AML-193 (cell line): ENCODE results near the gene BCL6.

ENCODE experiments used
- DNase-seq, 2 experiments: peaks; one replicate each; lab custom pipeline; 2025; lab: John Stamatoyannopoulos, UW

The BCL6 gene

DNA sequence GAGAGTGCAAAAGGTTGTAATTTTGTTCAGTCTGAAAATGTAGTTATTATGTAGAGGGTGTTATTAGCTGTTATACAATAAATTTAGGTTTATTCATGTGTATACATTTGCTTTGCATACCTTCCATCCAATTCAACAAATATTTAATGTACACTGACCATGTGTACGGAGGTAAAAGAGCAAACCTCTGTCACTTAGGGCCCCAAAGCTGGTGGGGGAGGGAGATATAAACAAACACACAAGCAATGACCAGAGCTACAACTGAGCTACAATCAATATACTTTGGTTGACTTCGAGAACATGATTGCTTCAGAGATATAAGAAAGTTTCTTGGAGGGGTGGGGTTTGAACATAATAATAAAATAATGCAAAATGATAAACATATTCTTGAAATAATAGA, 17.5 kb upstream of the BCL6 start:
- DNase-seq, result no peak

DNA sequence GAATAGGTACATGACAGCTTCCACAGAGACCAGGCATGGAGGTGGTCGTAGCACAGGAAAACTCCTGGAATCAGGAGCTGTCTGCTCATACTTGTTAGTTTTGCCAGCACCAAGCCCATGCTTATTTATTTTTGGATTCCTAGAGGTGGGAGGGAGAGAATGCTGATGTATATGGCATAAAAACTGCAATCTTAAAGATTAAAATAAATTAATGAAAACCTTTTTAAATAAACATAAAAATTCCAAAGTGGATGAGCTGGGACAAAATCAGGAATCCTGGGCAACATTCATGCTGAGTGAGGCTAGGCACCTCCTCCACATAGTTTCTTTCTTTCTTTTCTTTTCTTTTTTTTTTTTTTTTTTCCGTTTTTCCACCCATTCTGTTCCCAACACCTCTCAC, 14.3 kb upstream of the BCL6 start:
- no peak for DNase-seq

DNA sequence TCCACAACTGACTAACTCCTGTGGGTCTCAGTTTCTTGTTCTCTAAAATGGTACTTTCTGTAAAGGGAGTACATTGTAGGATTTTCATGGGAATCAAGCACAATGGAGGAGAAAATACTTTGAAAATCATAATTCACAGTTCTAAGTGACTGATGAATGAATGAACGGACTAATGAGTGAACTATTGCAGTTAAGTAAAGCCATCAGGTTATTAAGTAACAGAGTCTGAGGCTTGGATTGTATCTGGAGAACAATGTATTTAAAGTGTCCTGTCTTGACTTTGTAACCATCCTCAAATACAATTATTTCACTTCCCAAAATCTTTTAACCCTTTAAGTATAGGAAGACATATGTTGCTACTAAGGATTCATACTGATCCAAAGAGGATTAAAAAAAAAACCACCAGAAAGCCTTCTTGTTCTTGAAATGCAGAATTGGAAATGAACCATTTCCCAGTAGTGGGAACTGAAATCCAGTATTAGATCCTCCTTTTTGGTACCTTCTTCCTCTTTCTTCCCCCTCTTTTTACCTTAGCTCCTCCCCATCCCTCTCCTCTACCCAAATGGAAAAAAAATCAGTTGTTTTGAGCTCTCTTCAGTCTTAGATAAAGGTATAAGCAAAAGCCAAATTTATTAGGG, 13.2 kb upstream of the BCL6 start:
- no peak for DNase-seq

DNA sequence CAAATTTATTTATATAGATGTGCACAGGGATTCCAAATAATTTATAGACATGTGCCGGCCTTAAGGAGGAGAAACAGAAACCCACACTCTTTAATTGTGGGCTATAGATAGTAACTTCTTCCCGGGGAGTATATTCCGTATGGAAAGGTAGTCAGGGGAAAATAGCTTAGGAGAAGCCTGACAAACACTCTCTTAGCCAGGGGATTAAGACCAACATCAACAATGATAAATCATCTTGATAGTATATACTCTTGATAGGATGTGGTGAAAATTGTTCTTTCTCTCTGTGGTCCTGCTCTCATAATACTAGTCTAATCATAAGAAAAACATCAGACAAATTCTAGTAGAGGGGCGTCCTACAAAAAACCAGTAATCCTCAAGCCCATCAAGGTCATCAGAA, 8.2 kb upstream of the BCL6 start:
- no peak for DNase-seq

DNA sequence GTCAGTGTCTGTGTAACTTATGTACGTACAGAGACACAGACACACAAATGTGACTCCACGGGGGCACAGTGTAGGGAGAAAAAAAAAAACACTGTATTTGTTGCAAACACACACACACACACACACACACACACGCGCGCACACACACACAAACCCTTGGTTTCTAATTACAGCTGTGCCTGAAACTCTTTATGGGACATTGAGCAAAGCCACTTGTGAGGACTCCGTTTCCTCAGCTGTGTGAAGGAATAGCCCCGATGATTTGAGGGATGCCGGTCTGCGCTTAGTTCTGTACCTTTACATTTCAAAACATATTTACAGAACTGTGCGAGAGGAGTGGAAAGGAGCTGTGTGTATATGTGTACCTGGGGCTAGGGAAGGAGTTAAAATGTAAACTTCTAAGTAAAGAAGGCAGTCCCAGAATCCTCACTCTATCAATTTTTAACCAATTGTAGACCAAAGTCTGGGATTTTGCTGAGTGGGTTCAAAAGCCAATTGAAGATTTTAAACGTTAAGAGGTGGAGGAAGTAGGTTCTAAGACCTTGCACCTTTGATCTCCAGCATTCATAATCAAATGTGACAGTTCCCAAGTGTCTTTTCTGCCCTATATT, 5.3 kb upstream of the BCL6 start:
- no peak for DNase-seq

DNA sequence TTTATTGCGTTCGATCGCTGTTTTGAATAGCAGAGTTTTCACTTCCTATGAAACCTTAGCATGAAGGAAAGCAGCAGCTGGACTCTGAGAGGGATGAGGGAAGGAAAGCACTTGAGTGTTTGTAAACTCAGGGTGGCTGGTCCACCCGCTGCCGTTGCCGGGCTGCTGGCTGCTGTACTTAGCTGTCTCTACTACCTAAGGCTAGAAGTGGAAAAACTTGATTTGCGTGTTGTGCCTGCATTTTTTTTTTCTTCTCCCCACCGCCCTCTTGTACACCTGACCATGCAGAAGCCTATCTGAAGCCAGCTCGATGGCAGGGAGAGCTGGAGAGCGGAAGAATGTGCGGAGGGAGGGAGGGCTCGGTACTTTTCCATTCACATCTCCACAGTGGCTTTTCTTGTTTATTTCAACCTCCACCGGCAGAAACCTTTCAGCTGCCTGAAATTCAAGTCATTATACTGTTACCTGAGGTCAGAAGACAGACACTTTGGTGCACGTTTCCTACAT, 4.8 kb upstream of the BCL6 start:
- DNase-seq, result no peak

DNA sequence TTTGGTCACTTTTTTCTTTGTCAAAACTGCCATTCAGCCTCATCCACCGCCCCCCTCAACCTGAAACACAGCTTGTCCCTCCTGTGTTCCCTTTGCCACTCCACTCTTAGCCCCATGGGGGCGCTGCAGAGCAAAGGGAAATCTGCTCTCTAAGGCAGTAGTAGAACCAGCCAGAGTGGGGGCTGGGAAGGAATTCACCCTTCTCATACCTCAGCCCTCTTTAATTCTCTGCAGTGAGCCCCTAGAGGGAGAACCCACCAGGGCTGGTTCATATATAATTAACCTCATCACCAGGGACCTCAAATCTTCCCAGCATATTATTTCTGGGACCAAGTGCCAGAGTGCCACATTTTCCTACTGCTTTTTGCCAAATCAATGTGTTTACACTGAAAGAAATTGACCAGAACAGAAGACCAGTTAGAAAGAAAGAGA, 2.8 kb upstream of the BCL6 start:
- peak; percentile 63 to 82 for DNase-seq

DNA sequence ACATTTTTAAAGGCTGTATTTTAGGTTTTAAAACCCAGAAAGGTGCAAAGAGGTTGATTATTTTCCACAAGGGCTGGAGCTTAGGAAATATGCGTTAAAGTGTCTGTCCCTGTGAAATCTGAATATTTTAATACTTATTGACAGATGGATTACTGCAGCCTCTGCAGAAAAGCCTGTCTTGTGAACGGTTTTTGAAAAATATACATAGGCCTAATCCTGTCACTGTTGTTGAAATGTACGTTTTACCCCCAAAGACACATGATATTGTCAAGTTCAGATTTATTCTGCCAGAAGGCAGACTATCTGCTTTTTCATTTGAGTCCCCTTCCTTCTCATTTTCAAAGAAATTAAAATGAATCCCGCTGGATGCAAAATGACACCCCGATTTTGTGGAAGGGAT, 2.2 kb upstream of the BCL6 start:
- DNase-seq, result no peak

DNA sequence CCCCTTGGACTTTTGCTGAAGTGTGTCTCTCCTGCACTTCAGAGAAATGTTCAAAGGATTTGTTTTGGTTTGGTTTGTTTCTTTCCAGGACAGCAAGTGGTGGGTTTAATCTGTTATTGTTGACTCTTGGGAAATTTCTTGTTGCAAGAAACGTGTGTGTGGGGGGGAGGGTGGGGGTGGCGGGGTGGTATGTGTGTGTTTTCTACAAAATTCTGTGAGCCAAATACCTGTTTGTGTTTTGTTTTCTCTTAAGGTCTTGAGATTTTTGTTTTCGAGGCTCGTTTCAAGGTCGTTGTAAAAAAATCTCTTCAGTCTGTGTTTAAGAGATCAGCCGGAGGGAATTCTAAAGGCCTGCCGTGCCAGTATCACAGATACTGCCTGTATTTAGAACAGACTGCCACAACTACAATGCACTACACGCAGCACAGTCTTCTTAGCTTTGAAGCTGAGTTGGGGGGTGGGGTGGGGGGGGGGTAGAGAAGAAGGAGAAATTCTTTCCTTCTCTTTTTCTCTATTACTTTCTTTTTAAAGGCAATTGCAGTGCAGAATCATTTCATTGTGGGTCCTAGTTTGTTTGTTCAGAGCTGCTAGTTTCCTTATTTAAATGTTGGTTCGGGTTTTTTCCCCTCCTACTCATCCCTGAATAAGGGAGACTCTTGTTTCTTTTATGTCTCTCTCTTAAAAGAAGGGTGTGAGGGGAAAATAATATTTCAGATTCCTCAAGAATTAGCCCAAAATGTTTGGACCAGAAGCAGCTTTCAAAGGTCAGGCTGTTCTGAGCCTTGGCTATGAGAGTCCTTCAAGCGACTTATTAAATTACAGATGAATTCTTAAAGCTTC, 1.4 kb upstream of the BCL6 start:
- peak; percentile 9 to 27 for DNase-seq

DNA sequence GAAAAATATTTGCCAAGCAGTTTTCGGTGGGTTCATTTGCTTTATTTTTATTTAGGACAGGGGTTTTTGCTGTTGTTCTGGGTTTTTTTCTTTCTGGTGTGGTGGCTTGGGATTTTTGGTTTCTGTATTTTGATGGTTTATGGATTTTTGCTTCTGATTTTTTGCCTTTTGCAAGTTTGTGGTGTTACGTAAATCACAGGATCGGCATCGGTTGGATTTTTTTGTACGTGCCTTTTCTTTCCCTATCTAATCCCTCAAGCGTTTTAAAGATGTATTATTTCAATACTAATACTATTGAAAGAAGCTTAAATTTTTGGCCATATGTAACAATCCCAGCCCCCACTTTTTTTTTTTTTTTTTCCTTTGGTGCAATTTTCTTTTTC, 782 bp upstream of the BCL6 start:
- peak; percentile 56 to 61 for DNase-seq

DNA sequence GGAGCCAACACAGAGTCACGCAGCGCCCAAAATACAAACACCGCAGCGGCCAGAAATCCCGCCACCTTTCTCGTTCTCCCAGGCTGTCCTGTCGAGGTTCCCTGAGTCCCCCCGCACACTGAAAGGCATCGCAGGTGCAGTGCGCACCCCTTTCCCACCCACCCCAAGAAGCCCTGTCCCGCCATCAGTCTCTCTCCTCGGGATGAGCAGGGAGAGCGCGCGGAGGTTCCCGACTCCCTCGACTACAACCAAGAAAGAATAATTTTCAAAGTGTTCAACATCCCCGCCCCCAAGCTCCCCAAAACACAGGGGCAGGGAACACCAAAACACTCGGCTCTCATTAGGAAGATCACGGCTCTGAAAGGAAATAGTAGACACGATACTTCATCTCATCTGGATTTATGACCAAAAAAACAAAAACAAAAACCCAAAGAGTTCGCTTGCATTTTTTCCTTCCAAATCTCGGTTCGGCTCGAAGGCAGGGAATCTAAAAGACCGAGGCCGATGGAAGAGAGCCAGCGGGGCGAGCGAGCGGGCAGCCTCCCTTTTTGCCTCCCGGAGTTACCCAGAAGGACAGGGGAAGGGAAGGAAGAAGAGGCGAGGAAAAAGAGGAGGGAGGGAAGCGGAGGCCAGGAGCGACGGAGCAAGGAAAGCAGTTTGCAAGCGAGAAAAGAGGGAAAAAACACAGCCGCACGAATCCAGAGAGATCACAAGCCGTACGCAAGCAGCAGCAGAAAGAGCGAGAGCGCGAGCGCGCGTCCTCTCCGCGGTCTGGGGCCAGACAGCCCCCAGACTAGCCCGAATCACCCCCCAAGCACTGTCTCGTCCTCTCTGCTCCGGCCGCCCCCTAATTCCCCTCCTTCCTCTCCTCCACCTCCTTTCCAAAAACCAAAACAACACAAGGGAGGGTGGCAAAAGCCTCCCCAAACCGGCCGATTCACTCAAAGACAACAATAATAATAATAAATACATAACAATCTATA, 808 bp downstream of the BCL6 start:
- peak; percentile 67 to 70 for DNase-seq

DNA sequence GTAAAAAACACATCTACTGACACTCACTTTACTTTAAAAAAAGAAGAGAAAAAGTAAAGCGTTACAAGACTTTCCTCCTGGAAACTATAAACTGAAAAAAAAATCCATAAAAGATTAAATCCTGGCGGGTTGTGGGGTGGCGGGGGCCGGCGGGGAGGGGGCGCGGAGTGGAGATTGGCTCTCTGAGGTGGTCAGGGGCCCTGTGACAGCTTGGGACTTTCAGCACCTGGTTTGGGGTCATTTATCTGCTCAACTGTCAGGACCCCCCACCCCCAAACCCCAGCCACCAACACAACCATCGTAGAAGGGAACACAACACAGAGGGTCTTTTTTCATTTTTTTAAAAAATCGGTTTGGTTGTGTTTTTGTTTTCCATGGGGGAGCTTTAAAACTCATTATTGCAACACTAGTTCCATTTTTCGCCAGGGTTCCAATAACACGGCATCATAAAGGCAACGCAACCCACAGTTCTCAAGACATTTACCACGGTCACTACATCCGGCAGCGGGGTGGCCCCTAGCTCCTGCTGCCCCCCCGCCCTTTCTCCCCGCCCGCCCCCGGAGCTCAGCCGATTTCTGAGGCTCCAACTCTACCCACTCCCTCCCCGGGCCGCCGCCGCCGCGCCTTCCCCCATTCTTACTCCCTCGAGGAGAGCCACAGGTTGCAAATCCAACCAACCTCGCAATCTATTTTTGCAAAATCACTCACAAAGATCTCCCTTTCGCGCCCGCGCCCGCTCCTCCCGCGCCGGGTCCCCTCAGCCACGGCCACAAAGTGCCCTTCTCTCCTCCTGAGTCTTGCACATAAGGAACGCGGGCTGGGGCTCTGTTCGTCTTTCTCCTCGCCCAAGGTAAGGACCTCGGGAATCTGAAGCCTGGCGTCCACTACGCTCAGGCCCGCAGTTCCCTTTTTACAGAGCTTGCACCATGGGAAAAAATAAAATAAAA, 1.8 kb downstream of the BCL6 start:
- peak; percentile 38 to 52 for DNase-seq

DNA sequence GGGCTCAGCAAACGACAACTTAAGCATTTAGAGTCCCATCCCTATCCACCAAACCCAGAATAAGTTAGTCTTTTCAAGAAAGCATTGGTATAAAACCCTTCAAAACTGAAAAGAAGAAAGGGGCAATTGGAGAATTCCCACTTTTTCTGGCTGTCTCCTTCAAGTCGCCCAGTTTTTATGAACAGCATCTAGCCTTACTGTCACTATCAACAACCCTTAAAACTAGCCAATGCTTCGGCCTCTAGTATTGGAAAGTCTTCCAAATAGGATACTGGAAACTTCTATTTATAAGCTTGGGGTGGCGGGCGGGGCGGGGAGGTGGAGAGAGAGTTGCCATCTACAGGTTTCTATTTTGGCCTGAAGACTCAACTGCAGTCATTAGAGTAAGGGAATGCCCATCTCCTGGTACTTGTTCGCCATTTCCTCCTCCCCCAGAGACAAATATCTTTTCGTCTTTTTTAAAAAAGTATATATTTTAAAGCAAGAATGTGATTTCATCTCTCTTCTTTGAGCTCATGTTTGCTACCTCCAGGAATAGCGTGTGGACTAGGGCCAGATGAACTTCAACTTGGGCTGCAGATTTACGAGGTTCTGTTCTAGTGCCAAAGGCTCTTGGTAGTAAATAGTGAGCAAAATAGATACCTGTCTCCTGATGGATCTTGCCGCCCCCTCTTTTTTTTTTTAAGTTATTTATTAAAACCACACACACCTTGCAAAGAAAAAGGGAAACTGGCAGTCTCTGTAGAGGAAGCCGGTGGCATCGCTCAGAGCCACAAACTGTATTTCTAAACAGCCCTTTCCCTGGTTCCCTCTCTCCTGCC, 2.7 kb downstream of the BCL6 start:
- peak; percentile 69 to 81 for DNase-seq

DNA sequence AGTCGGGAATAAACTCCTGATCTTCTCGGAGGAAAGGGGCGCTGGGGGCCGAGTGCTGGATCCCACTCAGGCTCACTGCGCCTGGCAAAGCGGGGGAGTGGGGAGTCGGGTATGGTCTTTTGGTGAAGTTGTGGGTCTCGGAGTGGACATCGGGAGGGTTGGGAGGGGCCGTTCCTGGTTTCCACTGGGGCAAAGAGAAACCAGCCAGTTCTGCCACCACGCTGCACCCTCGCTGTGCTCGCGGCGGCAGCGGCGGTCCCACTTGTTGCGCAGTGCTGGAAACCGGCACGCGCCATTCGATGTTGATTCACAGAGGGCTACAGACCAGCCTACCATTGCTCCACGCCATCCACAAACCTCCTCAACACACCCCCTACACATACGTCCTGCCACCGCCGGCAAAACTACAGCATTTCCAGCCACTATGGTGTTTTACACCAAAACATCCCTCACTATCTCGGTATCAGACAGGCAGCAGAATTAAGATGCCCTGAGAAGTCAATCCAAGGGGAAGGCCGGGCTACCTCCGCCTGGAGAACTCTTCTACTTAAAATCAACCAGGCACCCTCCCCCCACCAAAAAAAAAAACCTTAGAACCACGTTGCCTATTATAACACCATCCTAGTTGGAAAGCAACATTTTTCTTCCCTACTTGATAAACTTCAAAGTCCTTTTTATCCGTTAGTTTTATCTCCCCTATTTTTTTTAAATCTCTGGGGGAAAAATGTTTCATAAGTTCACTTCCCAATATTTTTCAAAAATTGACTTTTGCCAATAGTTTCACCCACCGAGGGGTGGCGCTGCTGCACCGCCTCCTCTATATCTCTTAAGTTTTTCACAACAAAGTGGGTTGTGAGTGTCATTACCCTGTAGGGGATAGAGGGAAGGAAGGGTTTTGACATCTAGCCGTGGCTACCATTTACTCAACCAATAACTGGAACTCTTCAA, 3.6 kb downstream of the BCL6 start:
- DNase-seq, result peak; percentile 96

DNA sequence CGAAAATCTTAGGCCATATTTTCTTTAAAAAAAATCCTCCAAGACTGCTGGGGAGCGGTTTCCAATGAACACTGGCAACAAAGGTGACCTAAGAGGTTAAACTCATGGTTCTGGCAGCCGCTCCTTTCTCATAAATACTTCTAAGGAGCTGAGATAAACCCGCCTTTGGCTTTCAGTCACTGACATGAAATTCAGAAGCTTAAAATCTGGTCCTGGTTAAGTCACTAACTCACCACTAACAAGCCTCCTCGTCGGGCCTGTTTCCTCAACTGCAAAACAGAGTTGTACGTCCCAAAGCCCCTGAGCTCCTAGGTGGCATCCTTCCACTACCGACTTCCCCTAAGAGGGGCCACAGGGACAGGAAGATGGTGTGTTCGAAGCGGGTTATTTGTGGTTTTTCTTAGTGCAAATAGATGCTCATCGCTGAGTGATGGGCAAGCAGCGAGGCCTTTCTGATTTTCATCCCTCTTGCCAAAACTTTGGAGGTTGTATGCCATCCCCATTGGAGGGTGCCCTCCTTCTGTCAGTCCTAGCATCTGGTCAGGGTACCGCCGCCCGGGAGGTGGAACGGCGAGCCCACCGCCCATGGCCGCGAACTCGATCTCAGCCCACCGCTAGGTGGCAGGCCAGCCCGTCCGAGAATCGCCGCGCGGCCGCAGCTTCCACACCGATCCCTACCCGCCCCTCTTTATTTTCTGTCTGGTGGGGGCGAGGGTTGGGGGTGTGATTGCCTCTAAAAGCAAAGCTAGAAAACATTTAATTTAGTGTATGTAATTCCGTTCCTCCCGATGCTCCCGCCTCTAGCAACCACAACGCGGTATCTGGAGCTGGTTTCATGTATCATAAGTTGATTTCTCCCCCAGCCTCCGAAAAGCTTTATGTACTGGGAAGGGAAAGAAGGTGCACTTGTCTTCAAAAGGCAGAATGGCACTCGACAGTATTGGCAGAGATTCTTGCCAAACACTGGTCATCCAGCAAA, 4.6 kb downstream of the BCL6 start:
- peak; percentile 56 to 83 for DNase-seq

DNA sequence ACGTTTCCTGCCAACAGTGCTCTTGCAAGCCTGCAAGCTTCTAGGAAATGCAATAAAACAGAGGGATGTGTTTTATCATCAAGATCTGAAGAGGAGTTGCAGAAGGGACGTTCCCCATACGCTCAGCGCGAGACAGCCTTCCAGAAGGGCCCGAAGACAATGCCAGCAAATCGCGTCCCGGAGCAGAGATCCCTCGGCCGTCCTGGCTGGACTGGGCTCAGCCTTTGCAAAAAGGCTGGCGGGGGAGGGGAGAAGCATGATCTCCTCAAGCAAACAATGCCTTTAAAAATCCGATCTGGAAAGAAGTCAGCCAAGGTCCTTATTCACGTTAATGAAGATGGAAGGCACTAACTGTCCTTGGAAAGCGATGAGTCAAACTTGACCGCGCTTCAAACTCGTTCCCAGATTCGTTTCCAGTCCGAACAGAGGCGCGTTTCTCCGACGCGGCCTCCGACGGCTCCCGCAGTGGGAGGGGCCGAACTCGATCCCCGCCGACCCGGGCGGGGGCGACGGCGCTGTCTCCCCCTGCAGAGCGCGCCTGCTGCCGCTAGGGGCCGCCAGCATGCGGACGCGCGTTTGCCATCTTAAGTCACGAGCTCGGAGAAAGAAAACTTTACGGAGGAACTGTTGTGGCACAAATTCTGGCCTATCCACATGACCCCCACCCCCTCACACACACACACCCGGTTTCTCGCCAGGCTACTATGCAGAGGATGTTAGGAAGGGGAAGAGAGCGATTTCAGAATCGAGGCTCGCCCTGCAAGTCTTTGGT, 5.5 kb downstream of the BCL6 start:
- DNase-seq, result peak; percentile 96
